ENCODE data around the gene PSMC3IP.

Gene PSMC3IP

DNA sequence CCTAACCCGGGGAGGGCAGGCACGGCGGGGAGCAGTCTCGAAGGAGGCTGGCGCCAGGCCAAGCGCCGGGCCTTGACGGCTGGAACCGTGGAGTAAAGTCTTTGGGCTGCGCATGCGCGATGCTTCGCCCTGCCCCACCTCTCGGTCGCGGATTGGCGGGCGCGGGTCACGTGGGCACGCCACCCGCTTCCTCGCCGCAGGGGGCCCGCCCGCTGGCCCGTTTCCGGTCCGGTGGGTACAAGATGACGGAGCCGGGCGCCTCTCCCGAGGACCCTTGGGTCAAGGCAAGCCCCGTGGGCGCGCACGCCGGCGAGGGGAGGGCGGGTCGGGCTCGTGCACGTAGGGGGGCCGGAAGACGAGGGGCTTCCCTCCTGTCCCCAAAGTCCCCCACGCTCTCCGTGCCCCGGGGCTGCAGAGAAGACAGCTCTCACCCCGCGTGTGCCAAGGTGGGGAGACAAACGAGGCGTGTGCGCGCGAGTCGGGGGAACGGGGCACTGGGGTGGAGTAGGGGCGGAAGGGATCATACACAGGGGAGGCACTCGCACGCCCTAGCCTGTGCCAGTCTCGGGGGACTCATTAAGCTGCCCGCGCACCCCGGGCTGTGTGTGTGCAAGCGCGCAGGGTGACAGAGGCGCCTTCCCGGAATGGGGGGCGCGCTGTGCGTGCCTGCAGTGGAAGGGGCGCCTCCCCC is 10.5 kb downstream of the PSMC3IP start, which contains the start of gene MLX:
TSS of gene MLX (plus strand) at position 218 of the 691 bp plus-strand sequence. CDS start at position 243, 25 bp downstream.
- Histone ChIP-seq H2AFZ (peak within 1 kb of the TSS; percentile 96), H3K27ac (peak within 1 kb of the TSS; percentile 87), H3K79me2 (peaks cover 28% of the 10 kb centered on the region), H3K36me3 (ENCODE audit: control insufficient read depth, insufficient read depth, low read length) (no peaks in the 10 kb centered on the region), H3K27me3 (ENCODE audit: control insufficient read depth, insufficient read depth, low read length) (no peaks in the 10 kb centered on the region), H3K9ac (peak within 1 kb of the TSS; percentile 72), H3K9me3 (ENCODE audit: control insufficient read depth, low read length) (no peaks in the 10 kb centered on the region), H3K4me3 (ENCODE audit: low read depth, low read length) (peak within 1 kb of the TSS; percentile 80), H3K4me1 (peaks cover 24% of the 10 kb centered on the region), H3K4me2 (ENCODE audit: low read length) (peak within 1 kb of the TSS; percentile 98)
- no peak for TF ChIP-seq CTCF (IDR thresholded peaks at IDR 0.05)

- H3K79me2 ChIP-seq = peaks cover 29% of the 10 kb centered on the region
- H3K9me3 ChIP-seq (ENCODE audit: control insufficient read depth, low read length) = no peaks in the 10 kb centered on the region
- peak overlapping the region; percentile 98 for H3K4me2 ChIP-seq (ENCODE audit: low read length)
- H3K27me3 ChIP-seq (ENCODE audit: control insufficient read depth, insufficient read depth, low read length) = no peaks in the 10 kb centered on the region
- H3K36me3 ChIP-seq (ENCODE audit: control insufficient read depth, insufficient read depth, low read length) = no peaks in the 10 kb centered on the region
- peaks cover 24% of the 10 kb centered on the region for H3K4me1 ChIP-seq
- H2AFZ ChIP-seq = peak overlapping the region; percentile 96
- H3K9ac ChIP-seq = peak overlapping the region; percentile 72
- peak overlapping the region; percentile 87 for H3K27ac ChIP-seq
- H3K4me3 ChIP-seq (ENCODE audit: low read depth, low read length) = peak overlapping the region; percentile 80
- TF ChIP-seq CTCF (IDR thresholded peaks at IDR 0.05) = no peak
Measured at GRCh38 chr17:42566215-42566882, 11.2 kb downstream of the PSMC3IP start.

GRCh38 chr17:42565523-42566214 is 11.9 kb downstream of the PSMC3IP start:
- Histone ChIP-seq H3K79me2 (peaks cover 29% of the 10 kb centered on the region), H3K27ac (peak overlapping the region; percentile 87), H3K9me3 (ENCODE audit: control insufficient read depth, low read length) (no peaks in the 10 kb centered on the region), H3K36me3 (ENCODE audit: control insufficient read depth, insufficient read depth, low read length) (no peaks in the 10 kb centered on the region), H2AFZ (no peak overlapping the region), H3K4me2 (ENCODE audit: low read length) (peak overlapping the region; percentile 98), H3K9ac (no peak overlapping the region), H3K4me1 (peaks cover 24% of the 10 kb centered on the region), H3K27me3 (ENCODE audit: control insufficient read depth, insufficient read depth, low read length) (no peaks in the 10 kb centered on the region), H3K4me3 (ENCODE audit: low read depth, low read length) (no peak overlapping the region)
- no peak for TF ChIP-seq CTCF (IDR thresholded peaks at IDR 0.05)

DNA sequence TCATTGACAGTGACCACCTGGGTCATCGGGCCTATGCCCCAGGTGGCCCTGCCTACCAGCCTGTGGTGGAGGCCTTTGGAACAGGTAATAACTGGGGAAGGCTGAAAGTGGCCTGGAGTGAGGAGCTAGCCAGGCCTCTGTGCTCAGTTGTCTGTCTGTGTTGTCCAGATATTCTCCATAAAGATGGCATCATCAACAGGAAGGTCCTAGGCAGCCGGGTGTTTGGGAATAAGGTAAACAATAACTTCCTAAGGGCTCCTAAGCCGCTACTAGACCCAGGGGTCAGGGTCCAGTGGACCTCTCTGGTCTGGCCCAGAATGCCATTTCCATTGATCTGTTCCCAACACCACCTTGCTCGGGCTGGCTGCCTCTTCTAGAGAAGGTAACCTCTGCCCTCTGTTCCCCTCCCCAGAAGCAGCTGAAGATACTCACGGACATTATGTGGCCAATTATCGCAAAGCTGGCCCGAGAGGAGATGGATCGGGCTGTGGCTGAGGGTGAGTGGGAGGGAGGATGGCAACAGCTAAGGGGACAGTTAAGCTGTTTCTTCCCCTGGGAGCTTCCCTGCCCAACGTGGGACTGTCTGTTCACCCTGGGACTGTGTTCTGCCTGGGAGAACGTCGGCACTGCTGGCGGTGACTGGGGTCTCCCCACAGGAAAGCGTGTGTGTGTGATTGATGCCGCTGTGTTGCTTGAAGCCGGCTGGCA is 12.6 kb downstream of the PSMC3IP start:
- Histone ChIP-seq H3K36me3 (ENCODE audit: control insufficient read depth, insufficient read depth, low read length) (no peaks in the 10 kb centered on the region), H3K4me1 (peaks cover 24% of the 10 kb centered on the region)

More for the DNA sequence above, 12.6 kb downstream of the PSMC3IP start:
- Histone ChIP-seq H3K79me2 (peaks cover 29% of the 10 kb centered on the region), H3K9me3 (ENCODE audit: control insufficient read depth, low read length) (no peaks in the 10 kb centered on the region), H2AFZ (no peak overlapping the region), H3K4me3 (ENCODE audit: low read depth, low read length) (no peak overlapping the region), H3K27ac (no peak overlapping the region), H3K4me2 (ENCODE audit: low read length) (no peak overlapping the region), H3K9ac (no peak overlapping the region), H3K27me3 (ENCODE audit: control insufficient read depth, insufficient read depth, low read length) (no peaks in the 10 kb centered on the region)
- TF ChIP-seq CTCF (IDR thresholded peaks at IDR 0.05) = no peak

Measured in parathyroid adenoma (tissue), 2 donors.